ENCODE data around the gene ULK2. TPM values are rescaled to one million over a fixed set of nuclear protein-coding genes. Genes with fewer than 3 reads are reported as not detected.

The ULK2 gene
- total RNA-seq, 1 experiment from 2014 or later, result 12.9 TPM

DNA sequence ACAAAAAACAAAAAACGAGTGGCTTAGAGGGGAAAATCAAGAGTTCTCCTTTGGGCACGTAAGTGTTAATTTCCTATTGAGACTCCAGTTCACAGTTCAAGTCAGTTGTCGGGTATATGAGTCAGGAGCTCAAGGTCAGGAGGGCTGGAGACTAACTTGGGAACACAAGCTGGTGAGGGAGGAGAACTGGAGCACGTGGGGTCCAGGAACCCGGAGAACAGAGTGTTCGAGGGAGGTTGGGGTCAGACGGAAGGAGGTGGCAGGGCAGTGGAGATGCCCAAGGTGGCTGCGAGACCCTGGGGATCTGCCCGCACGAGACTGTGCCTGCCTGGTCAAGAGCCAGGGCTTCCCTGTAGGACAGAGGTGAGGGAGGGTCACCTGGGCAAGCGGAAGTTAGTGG is 131.7 kb downstream of the ULK2 start:
- Histone ChIP-seq H3K27me3 (replicated peaks; ENCODE audit: insufficient read depth, low read depth, low read length, poor library complexity) (no peaks in the 10 kb centered on the region), H3K27ac (ENCODE audit: low read depth, low read length, poor library complexity, severe bottlenecking) (no peak overlapping the region), H3K36me3 (ENCODE audit: insufficient read depth, low read length, poor library complexity, severe bottlenecking) (no peaks in the 10 kb centered on the region), H3K9me3 (ENCODE audit: low read depth, low read length, poor library complexity, severe bottlenecking) (no peaks in the 10 kb centered on the region), H3K4me1 (ENCODE audit: insufficient read depth, low read length, poor library complexity, severe bottlenecking) (no peaks in the 10 kb centered on the region), H3K4me3 (ENCODE audit: low read depth, low read length, poor library complexity, severe bottlenecking) (no peak overlapping the region)
- BruUV-seq (replicated peaks), result no TSS peak
- TF ChIP-seq, protein P1, sequence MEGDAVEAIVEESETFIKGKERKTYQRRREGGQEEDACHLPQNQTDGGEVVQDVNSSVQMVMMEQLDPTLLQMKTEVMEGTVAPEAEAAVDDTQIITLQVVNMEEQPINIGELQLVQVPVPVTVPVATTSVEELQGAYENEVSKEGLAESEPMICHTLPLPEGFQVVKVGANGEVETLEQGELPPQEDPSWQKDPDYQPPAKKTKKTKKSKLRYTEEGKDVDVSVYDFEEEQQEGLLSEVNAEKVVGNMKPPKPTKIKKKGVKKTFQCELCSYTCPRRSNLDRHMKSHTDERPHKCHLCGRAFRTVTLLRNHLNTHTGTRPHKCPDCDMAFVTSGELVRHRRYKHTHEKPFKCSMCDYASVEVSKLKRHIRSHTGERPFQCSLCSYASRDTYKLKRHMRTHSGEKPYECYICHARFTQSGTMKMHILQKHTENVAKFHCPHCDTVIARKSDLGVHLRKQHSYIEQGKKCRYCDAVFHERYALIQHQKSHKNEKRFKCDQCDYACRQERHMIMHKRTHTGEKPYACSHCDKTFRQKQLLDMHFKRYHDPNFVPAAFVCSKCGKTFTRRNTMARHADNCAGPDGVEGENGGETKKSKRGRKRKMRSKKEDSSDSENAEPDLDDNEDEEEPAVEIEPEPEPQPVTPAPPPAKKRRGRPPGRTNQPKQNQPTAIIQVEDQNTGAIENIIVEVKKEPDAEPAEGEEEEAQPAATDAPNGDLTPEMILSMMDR (conservative IDR thresholded peaks at IDR 0.05; ENCODE audit: low read depth, low read length), result no peak
- no peak for TF ChIP-seq EZH2 (IDR thresholded peaks at IDR 0.05; ENCODE audit: borderline replicate concordance, low read depth, low read length, poor library complexity, severe bottlenecking)
- POLR2A ChIA-PET (ENCODE audit: low non-redundant PET), result no interaction called here
- CTCF ChIA-PET, result no interaction called here
- DNase-seq (ENCODE audit: low spot score), result no peak
- intact Hi-C loops (cut with micrococcal nuclease; ENCODE audit: unreplicated experiment), result no loop called here

DNA sequence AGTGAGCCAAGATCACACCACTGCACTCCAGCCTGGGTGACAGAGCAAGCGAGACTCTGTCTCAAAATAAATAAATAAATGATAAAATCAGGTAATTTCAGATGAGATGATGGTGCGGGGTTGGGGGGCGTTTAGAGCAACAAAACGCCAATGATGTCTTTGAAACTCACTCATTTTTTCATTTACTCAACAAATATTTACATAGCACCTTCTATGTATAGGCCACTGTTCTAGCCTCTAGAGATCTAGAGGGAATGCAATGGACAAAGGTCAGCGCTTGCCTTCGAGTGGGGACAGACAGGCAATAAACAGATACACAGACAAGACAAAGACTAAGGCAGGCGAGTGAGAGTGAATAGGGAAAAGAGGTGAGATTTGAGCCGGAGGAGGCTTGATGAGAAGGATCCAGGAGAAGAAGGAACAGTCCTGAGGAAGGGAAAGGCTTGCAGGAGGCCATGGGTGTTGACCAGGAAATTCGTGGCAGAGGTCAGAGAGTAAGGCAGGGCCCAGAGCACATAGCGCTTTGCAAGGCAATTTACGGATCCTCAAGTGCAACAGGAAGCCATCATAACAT is 133.7 kb downstream of the ULK2 start:
- H3K36me3 ChIP-seq (ENCODE audit: insufficient read depth, low read length, poor library complexity, severe bottlenecking), result no peaks in the 10 kb centered on the region
- H3K4me1 ChIP-seq (ENCODE audit: insufficient read depth, low read length, poor library complexity, severe bottlenecking), result no peaks in the 10 kb centered on the region
- no TSS peak for BruUV-seq (replicated peaks)
- no peak overlapping the region for H3K27ac ChIP-seq (ENCODE audit: low read depth, low read length, poor library complexity, severe bottlenecking)
- DNase-seq (ENCODE audit: low spot score), result no peak
- H3K4me3 ChIP-seq (ENCODE audit: low read depth, low read length, poor library complexity, severe bottlenecking), result no peak overlapping the region
- ChIA-PET POLR2A (ENCODE audit: low non-redundant PET) (no interaction called here), CTCF (no interaction called here)
- TF ChIP-seq EZH2 (IDR thresholded peaks at IDR 0.05; ENCODE audit: borderline replicate concordance, low read depth, low read length, poor library complexity, severe bottlenecking), result no peak
- TF ChIP-seq, protein P1 (conservative IDR thresholded peaks at IDR 0.05; ENCODE audit: low read depth, low read length), result no peak
- no peaks in the 10 kb centered on the region for H3K27me3 ChIP-seq (replicated peaks; ENCODE audit: insufficient read depth, low read depth, low read length, poor library complexity)
- intact Hi-C loops (cut with micrococcal nuclease; ENCODE audit: unreplicated experiment), result no loop called here
- no peaks in the 10 kb centered on the region for H3K9me3 ChIP-seq (ENCODE audit: low read depth, low read length, poor library complexity, severe bottlenecking)

DNA sequence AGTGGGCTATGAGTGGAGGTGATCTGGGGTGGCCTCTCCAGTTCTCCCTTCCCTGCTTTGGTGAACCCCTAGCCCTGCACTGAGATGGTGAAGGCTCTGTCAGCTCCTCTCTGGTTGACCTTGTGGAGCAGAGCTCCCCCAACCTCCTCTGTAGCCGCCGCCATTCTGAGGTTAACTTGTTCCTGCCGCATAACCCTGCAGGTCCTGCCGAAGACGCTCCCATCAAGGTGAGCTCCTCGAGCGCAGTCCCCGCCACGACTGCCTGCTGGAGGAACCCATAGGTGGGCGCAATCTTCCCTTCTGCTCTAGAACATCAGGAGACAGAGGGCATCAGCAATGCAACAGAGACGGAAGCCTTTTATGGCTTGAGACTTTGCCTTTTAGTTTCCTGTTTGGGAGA is 136.1 kb downstream of the ULK2 start:
- no peaks in the 10 kb centered on the region for H3K36me3 ChIP-seq (ENCODE audit: insufficient read depth, low read length, poor library complexity, severe bottlenecking)
- CTCF ChIA-PET, result no interaction called here
- BruUV-seq (replicated peaks), result no TSS peak
- no peak for DNase-seq (ENCODE audit: low spot score)
- H3K9me3 ChIP-seq (ENCODE audit: low read depth, low read length, poor library complexity, severe bottlenecking), result no peaks in the 10 kb centered on the region
- no peak overlapping the region for H3K27ac ChIP-seq (ENCODE audit: low read depth, low read length, poor library complexity, severe bottlenecking)
- POLR2A ChIA-PET (ENCODE audit: low non-redundant PET), result no interaction called here
- no peak overlapping the region for H3K4me3 ChIP-seq (ENCODE audit: low read depth, low read length, poor library complexity, severe bottlenecking)
- intact Hi-C loops (cut with micrococcal nuclease; ENCODE audit: unreplicated experiment), result no loop called here
- H3K27me3 ChIP-seq (replicated peaks; ENCODE audit: insufficient read depth, low read depth, low read length, poor library complexity), result no peaks in the 10 kb centered on the region
- H3K4me1 ChIP-seq (ENCODE audit: insufficient read depth, low read length, poor library complexity, severe bottlenecking), result no peaks in the 10 kb centered on the region
- TF ChIP-seq EZH2 (IDR thresholded peaks at IDR 0.05; ENCODE audit: borderline replicate concordance, low read depth, low read length, poor library complexity, severe bottlenecking), result no peak
- TF ChIP-seq, protein P1 (conservative IDR thresholded peaks at IDR 0.05; ENCODE audit: low read depth, low read length), result no peak
